ENCODE results near the gene NFYC.

DNA sequence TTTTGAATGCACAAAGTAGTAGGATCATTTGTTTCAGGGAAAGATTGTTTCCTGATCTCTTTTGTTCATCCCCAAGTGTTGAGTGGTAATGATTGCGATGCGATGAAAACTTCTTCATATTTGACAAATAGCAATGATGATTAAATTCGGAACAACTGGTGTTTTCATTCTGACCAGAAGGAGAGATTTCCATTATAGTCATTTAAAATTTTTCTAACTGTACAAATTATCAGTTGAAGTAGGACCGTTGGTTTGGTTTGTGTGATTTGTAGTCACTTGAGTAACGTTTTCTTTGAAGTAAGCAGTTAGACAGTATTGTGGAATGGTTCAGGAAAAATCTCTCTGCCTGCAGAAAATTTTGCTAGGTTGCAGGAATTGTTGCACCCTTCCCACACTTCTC, 5.9 kb downstream of the NFYC start:
- TF ChIP-seq CTCF (IDR thresholded peaks at IDR 0.05; ENCODE audit: insufficient read depth, low read depth, low read length) (no peak), EZH2 (IDR thresholded peaks at IDR 0.05; ENCODE audit: insufficient read depth, low read length) (no peak)

Measured in astrocyte (in vitro differentiated cells and primary cell).